Endothelial cell of umbilical vein (primary cell): ENCODE results near the gene KIAA1217.

Source experiments
- POLR2A ChIP-seq: IDR thresholded peaks from 2 replicates; pipeline ENCODE4 v1.6.1; 2012; ENCODE audit warnings: low read depth, mild to moderate bottlenecking, control low read depth, low read length
- TF ChIP-seq, protein P1 (sequence below), 2 donors: IDR thresholded peaks; 1 replicate in 1 of 2; 2 replicates in 1 of 2; pipeline ENCODE4 v1.5.1; 2011; ENCODE audit warnings: low read length in 2 of 2, mild to moderate bottlenecking in 2 of 2, moderate library complexity in 2 of 2, control low read depth in 1 of 2, inconsistent platforms in 1 of 2, low read depth in 1 of 2; ENCODE audit not compliant: insufficient read depth in 1 of 2; ENCODE audit errors: extremely low read depth in 1 of 2
- TF ChIP-seq, protein P2 (sequence below): IDR thresholded peaks from 2 replicates; pipeline ENCODE4 v1.6.1; 2011; ENCODE audit not compliant: insufficient read depth, insufficient read length

DNA sequence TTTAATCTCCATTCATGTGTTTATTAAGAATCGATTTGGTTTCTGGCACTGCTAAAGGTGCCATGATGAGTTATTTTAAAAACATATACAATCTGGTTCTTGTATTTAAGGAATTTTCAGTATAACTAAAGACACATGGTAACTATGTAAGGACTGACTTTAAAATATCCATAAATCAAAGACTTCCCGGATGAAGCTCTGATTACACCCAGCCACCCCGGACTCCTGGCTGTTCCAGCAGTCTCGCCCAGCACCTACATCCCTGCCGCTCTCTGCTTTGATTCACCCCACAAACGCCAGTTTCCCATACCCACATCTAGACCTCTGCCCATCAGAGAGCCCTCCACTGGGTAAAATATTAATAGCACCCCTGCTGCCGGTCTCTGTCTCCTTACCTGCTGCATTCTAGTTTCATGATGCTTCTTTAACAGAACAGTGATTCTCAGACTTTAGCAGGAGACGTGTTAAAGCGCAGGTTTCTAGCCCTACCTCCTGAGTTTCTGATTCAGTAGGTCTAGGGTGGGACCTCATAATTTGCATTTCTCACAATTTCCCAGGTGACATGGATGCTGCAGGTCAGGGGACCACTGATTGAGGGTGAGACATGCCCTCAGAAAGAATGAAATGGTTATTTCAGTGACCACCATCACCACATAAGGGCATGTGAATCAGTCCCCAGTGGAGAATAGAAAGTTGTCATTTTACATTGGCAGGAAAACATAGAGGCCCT, 185.7 kb downstream of the KIAA1217 start:
- TF ChIP-seq, protein P1, sequence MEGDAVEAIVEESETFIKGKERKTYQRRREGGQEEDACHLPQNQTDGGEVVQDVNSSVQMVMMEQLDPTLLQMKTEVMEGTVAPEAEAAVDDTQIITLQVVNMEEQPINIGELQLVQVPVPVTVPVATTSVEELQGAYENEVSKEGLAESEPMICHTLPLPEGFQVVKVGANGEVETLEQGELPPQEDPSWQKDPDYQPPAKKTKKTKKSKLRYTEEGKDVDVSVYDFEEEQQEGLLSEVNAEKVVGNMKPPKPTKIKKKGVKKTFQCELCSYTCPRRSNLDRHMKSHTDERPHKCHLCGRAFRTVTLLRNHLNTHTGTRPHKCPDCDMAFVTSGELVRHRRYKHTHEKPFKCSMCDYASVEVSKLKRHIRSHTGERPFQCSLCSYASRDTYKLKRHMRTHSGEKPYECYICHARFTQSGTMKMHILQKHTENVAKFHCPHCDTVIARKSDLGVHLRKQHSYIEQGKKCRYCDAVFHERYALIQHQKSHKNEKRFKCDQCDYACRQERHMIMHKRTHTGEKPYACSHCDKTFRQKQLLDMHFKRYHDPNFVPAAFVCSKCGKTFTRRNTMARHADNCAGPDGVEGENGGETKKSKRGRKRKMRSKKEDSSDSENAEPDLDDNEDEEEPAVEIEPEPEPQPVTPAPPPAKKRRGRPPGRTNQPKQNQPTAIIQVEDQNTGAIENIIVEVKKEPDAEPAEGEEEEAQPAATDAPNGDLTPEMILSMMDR (IDR thresholded peaks at IDR 0.05; ENCODE audit: extremely low read depth in 1 of 2, insufficient read depth in 1 of 2, low read depth in 1 of 2, low read length in 2 of 2): no peak
- no peak for TF ChIP-seq POLR2A
- TF ChIP-seq, protein P2, sequence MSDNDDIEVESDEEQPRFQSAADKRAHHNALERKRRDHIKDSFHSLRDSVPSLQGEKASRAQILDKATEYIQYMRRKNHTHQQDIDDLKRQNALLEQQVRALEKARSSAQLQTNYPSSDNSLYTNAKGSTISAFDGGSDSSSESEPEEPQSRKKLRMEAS: no peak
